Esophagus muscularis mucosa (tissue), 3 donors: ENCODE measurements around the gene COMMD6.

Experiments
- POLR2A ChIP-seq: fragments of 450-650 bp; IDR thresholded peaks from one replicate; pipeline ENCODE4 v1.6.1; 2017; ENCODE audit warnings: antibody characterized with exemption, moderate library complexity, mild to moderate bottlenecking, low read depth
- TF ChIP-seq, protein P1 (sequence below), 3 experiments: fragments of 200-600 bp in 2 of 3; fragments of 450-650 bp in 1 of 3; sonication (generic) in 2 of 3; IDR thresholded peaks; one replicate each; pipeline ENCODE4 v1.5.1; 2017 to 2019; ENCODE audit warnings: antibody characterized with exemption in 3 of 3, mild to moderate bottlenecking in 2 of 3, moderate library complexity in 1 of 3

DNA sequence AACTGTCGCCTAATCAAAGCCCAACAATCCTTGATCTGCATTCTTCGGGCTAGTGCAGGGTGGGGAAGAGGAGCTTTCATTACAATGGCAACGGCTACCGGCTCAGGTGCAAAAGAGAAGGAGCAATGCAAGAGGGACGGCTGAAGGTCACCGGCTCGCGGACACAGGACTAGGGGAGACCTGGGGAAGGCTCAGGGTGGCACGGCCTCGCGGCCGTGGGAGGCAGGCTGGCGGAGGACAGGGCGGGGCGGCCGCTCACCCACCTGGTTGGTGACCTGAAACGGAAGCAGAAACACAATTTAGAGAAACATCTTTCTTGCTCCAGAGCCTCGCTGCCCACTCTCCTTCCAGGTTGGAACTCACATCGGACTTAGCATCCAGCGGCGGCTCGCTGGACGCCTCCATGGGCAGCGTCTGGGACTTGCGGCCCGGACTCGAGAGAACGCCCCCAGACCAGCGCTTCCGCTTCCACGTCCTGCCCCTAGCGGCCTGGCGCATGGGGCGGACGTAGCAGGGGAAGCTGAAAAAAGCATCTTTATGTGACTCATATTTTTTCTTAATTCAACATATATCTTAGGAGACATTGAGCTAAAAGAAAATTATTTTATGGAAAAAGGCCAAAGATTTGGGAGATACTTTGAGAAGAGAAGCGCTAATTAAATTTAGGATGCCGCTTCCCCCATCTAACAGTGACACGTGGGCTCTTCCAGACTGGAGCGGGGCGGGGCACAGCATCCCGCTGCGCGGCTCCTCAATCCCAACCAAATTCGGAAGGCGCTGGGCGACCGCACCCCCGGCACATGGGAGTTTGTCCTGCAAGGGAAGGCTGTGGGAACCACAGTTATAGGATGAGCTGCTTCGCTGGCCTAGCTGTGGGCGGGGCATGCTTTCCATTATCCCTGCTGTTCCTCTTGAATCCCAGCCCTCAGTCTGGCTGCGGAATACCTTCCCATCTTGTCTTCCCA lies at the start of gene COMMD6:
- TF ChIP-seq, protein P1, sequence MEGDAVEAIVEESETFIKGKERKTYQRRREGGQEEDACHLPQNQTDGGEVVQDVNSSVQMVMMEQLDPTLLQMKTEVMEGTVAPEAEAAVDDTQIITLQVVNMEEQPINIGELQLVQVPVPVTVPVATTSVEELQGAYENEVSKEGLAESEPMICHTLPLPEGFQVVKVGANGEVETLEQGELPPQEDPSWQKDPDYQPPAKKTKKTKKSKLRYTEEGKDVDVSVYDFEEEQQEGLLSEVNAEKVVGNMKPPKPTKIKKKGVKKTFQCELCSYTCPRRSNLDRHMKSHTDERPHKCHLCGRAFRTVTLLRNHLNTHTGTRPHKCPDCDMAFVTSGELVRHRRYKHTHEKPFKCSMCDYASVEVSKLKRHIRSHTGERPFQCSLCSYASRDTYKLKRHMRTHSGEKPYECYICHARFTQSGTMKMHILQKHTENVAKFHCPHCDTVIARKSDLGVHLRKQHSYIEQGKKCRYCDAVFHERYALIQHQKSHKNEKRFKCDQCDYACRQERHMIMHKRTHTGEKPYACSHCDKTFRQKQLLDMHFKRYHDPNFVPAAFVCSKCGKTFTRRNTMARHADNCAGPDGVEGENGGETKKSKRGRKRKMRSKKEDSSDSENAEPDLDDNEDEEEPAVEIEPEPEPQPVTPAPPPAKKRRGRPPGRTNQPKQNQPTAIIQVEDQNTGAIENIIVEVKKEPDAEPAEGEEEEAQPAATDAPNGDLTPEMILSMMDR (IDR thresholded peaks at IDR 0.05): peak; percentile 37 to 87 (median 38)
- TF ChIP-seq POLR2A: no peak
